GM23248 (cell line): ENCODE results near the gene VPS37D. TPM values are rescaled to one million over a fixed set of nuclear protein-coding genes. Genes with fewer than 3 reads are reported as not detected.
"Not testable (repeated sequence)": the region's sequence is repeated elsewhere in the genome, so short reads cannot be mapped to it uniquely, and the experiment has no call there.

Source experiments
- DNase-seq: peaks from one replicate; pipeline ENCODE4 v3.0.0-alpha.2; 2015
- H2AFZ ChIP-seq: fragments of 200-600 bp; sonication (generic); 2 replicates; pipeline ENCODE4 v1.6.1; 2016; ENCODE audit warnings: antibody characterized with exemption
- H3F3A ChIP-seq: fragments of 200-600 bp; sonication (generic); 2 replicates; pipeline ENCODE4 v1.6.1; 2016; ENCODE audit warnings: mild to moderate bottlenecking, antibody characterized with exemption, mixed run types; ENCODE audit not compliant: insufficient read depth
- H3K27ac ChIP-seq: fragments of 200-600 bp; sonication (generic); 2 replicates; pipeline ENCODE4 v1.5.1; 2016; ENCODE audit warnings: mild to moderate bottlenecking
- H3K27me3 ChIP-seq: fragments of 200-600 bp; sonication (generic); replicated peaks from 2 replicates; pipeline ENCODE4 v1.6.1; 2016; ENCODE audit warnings: mild to moderate bottlenecking; ENCODE audit not compliant: insufficient read depth
- H3K36me3 ChIP-seq: fragments of 200-600 bp; sonication (generic); 2 replicates; pipeline ENCODE4 v1.6.1; 2016; ENCODE audit warnings: low read depth, mild to moderate bottlenecking
- H3K4me1 ChIP-seq: fragments of 200-600 bp; sonication (generic); 2 replicates; pipeline ENCODE4 v1.6.1; 2016; ENCODE audit warnings: mild to moderate bottlenecking; ENCODE audit not compliant: insufficient read depth
- H3K4me2 ChIP-seq: fragments of 200-600 bp; sonication (generic); one replicate; pipeline ENCODE4 v1.6.1; 2016; ENCODE audit warnings: mild to moderate bottlenecking; ENCODE audit not compliant: unreplicated experiment
- H3K4me3 ChIP-seq: fragments of 200-600 bp; sonication (generic); 2 replicates; pipeline ENCODE4 v1.5.1; 2016; ENCODE audit warnings: mild to moderate bottlenecking
- H3K79me2 ChIP-seq: fragments of 200-600 bp; sonication (generic); 2 replicates; pipeline ENCODE4 v1.6.1; 2016; ENCODE audit warnings: mild to moderate bottlenecking; ENCODE audit not compliant: insufficient read depth
- H3K9ac ChIP-seq: fragments of 200-600 bp; sonication (generic); 2 replicates; pipeline ENCODE4 v1.6.1; 2016; ENCODE audit warnings: mild to moderate bottlenecking
- H3K9me2 ChIP-seq: fragments of 200-600 bp; sonication (generic); 2 replicates; pipeline ENCODE4 v1.6.1; 2016; ENCODE audit warnings: mixed run types, mild to moderate bottlenecking, moderate library complexity; ENCODE audit not compliant: insufficient read depth
- H3K9me3 ChIP-seq: fragments of 200-600 bp; sonication (generic); one replicate; pipeline ENCODE4 v1.6.1; 2017; ENCODE audit warnings: low read depth
- H4K20me1 ChIP-seq: fragments of 200-600 bp; sonication (generic); 2 replicates; pipeline ENCODE4 v1.6.0; 2016; ENCODE audit not compliant: insufficient read depth
- EZH2 ChIP-seq: fragments of 200-600 bp; sonication (generic); IDR thresholded peaks from 2 replicates; pipeline ENCODE4 v1.6.1; 2018; ENCODE audit warnings: antibody characterized with exemption, mild to moderate bottlenecking; ENCODE audit not compliant: insufficient read depth, poor library complexity, severe bottlenecking
- EZH2phosphoT487 ChIP-seq: fragments of 200-600 bp; sonication (generic); IDR thresholded peaks from 2 replicates; pipeline ENCODE4 v1.6.1; 2018; ENCODE audit warnings: antibody characterized with exemption, moderate library complexity, mild to moderate bottlenecking, low read depth; ENCODE audit not compliant: insufficient read depth
- WGBS, 2 experiments: methylation state at CpG; one replicate each; pipeline ENCODE4 v1.1.6; 2015 to 2017; ENCODE audit warnings: low lambda C conversion rate in 2 of 2, low coverage in 1 of 2; ENCODE audit errors: missing lambda C conversion rate in 2 of 2; 5-methylcytosine and 5-hydroxymethylcytosine counted together
- in situ Hi-C: fragments of 300-500 bp; cut with MboI; formaldehyde crosslinking; loops from 2 replicates; pipeline ENCODE4 v1.15.0; 2020
- polyA plus RNA-seq: library from polyadenylated mRNA; unstranded; fragments of >200 nt; fragmentation: Nextera tagmentation; extraction: Ambion mirVana; gene quantifications from 2 replicates; pipeline ENCODE4 v1.2.1, GENCODE V29; 2016
- total RNA-seq: library from RNA; depleted of rRNA; stranded (reverse); fragments of >200 nt; shearing (Covaris generic); gene quantifications from 2 replicates; pipeline ENCODE4 v1.2.3, GENCODE V29; 2014

The VPS37D gene
- total and polyA plus RNA-seq, 2 experiments from 2014 or later, result 1.3 to 5.9 TPM

- H3K4me3 ChIP-seq, result no peak overlapping the region
- H3F3A ChIP-seq, result no peaks in the 10 kb centered on the region
- TF ChIP-seq EZH2phosphoT487 (no peak), EZH2 (no peak)
- H3K4me2 ChIP-seq, result no peak overlapping the region
- H3K27ac ChIP-seq, result no peak overlapping the region
- H3K9ac ChIP-seq, result no peak overlapping the region
- 70 to 71% methylated on average over 6 to 8 of the region's 8 CpGs for WGBS, 2 experiments
- no peaks in the 10 kb centered on the region for H3K36me3 ChIP-seq
- no peaks in the 10 kb centered on the region; the same call in 1 of the 2 replicates for H3K27me3 ChIP-seq
- no peak for DNase-seq
- H3K79me2 ChIP-seq, result no peaks in the 10 kb centered on the region
- in situ Hi-C loops, result no loop called here
- H3K4me1 ChIP-seq, result no peaks in the 10 kb centered on the region
- no peaks in the 10 kb centered on the region for H3K9me3 ChIP-seq
- no peak overlapping the region for H2AFZ ChIP-seq
- H4K20me1 ChIP-seq, result no peaks in the 10 kb centered on the region
- no peaks in the 10 kb centered on the region for H3K9me2 ChIP-seq
Measured at GRCh38 chr7:73659983-73660382, 7.6 kb upstream of the VPS37D start.

GRCh38 chr7:73660594-73660993 lies 7.0 kb upstream of the VPS37D start:
- H3F3A ChIP-seq, in situ Hi-C loops, H2AFZ ChIP-seq: not testable (repeated sequence)

GRCh38 chr7:73663033-73663432 lies 4.6 kb upstream of the VPS37D start:
- H3K79me2 ChIP-seq, result no peaks in the 10 kb centered on the region
- no peak overlapping the region for H3K4me3 ChIP-seq
- H3K27ac ChIP-seq, result no peak overlapping the region
- in situ Hi-C loops, result no loop called here
- TF ChIP-seq EZH2phosphoT487 (no peak), EZH2 (no peak)
- H3K9me3 ChIP-seq, result no peaks in the 10 kb centered on the region
- H3K4me1 ChIP-seq, result no peaks in the 10 kb centered on the region
- no peaks in the 10 kb centered on the region for H3K9me2 ChIP-seq
- H3K36me3 ChIP-seq, result no peaks in the 10 kb centered on the region
- no peak for DNase-seq
- H3K27me3 ChIP-seq, result no peaks in the 10 kb centered on the region; the same call in 1 of the 2 replicates
- no peak overlapping the region for H2AFZ ChIP-seq
- H4K20me1 ChIP-seq, result no peaks in the 10 kb centered on the region
- no peak overlapping the region for H3K4me2 ChIP-seq
- H3K9ac ChIP-seq, result no peak overlapping the region
- H3F3A ChIP-seq, result no peaks in the 10 kb centered on the region

More at GRCh38 chr7:73660594-73660993, 7.0 kb upstream of the VPS37D start:
- not testable (repeated sequence) for H3K9me2 ChIP-seq, H3K4me2 ChIP-seq, H3K4me1 ChIP-seq, H3K9ac ChIP-seq, H3K4me3 ChIP-seq, H3K27ac ChIP-seq, H4K20me1 ChIP-seq, H3K9me3 ChIP-seq, H3K27me3 ChIP-seq, DNase-seq, H3K79me2 ChIP-seq, H3K36me3 ChIP-seq
- 83 to 87% methylated on average over 4 of the region's 4 CpGs for WGBS, 2 experiments

- peak; percentile 27 for DNase-seq
- in situ Hi-C loops, result no loop called here
- 1 to 5% methylated on average over 12 to 48 of the region's 52 CpGs for WGBS, 2 experiments
- Histone ChIP-seq H2AFZ (peak overlapping the region; percentile 67), H3K4me2 (peak overlapping the region; percentile 86), H3F3A (no peaks in the 10 kb centered on the region), H3K4me1 (no peaks in the 10 kb centered on the region), H3K27me3 (no peaks in the 10 kb centered on the region; the same call in 1 of the 2 replicates), H3K4me3 (peak overlapping the region; percentile 76), H3K9me2 (no peaks in the 10 kb centered on the region), H4K20me1 (no peaks in the 10 kb centered on the region), H3K9ac (peak overlapping the region; percentile 75), H3K27ac (no peak overlapping the region), H3K9me3 (no peaks in the 10 kb centered on the region), H3K36me3 (no peaks in the 10 kb centered on the region), H3K79me2 (no peaks in the 10 kb centered on the region)
- TF ChIP-seq EZH2 (no peak), EZH2phosphoT487 (no peak)
Measured at GRCh38 chr7:73668103-73668885, 663 bp downstream of the VPS37D start.

GRCh38 chr7:73668886-73669230 lies 1.2 kb downstream of the VPS37D start:
- H3K4me1 ChIP-seq, result no peaks in the 10 kb centered on the region
- H3K27ac ChIP-seq, result no peak overlapping the region
- H3K9me3 ChIP-seq, result no peaks in the 10 kb centered on the region
- H3K9me2 ChIP-seq, result no peaks in the 10 kb centered on the region
- DNase-seq, result no peak
- in situ Hi-C loops, result no loop called here
- peak overlapping the region; percentile 67 for H2AFZ ChIP-seq
- H3K27me3 ChIP-seq, result no peaks in the 10 kb centered on the region; the same call in 1 of the 2 replicates
- H3K79me2 ChIP-seq, result no peaks in the 10 kb centered on the region
- no peak for TF ChIP-seq EZH2
- TF ChIP-seq EZH2phosphoT487, result no peak
- H3K4me2 ChIP-seq, result peak overlapping the region; percentile 86
- no peaks in the 10 kb centered on the region for H3F3A ChIP-seq
- H4K20me1 ChIP-seq, result no peaks in the 10 kb centered on the region
- H3K4me3 ChIP-seq, result peak overlapping the region; percentile 76
- no peaks in the 10 kb centered on the region for H3K36me3 ChIP-seq
- H3K9ac ChIP-seq, result peak overlapping the region; percentile 75
- WGBS, 2 experiments, result 45 to 67% methylated on average over 3 to 5 of the region's 5 CpGs
